Trophoblast cell (in vitro differentiated cells and primary cell): ENCODE results near the gene PNPLA5.

Source experiments
- DNase-seq, 2 donors: peaks; one replicate each; pipeline ENCODE4 v3.0.0-alpha.2; 2016
- H2AFZ ChIP-seq: 2 replicates; pipeline ENCODE4 v1.6.1; 2013; ENCODE audit warnings: low read length, moderate library complexity, mild to moderate bottlenecking; ENCODE audit not compliant: insufficient read depth, poor library complexity
- H2AK5ac ChIP-seq: 2 replicates; pipeline ENCODE4 v1.6.1; 2013; ENCODE audit warnings: mild to moderate bottlenecking, low read length
- H2BK120ac ChIP-seq: 2 replicates; pipeline ENCODE4 v1.6.1; 2013; ENCODE audit warnings: low read length, mild to moderate bottlenecking, moderate library complexity; ENCODE audit not compliant: insufficient read depth, poor library complexity
- H2BK12ac ChIP-seq: 2 replicates; pipeline ENCODE4 v1.6.1; 2013; ENCODE audit warnings: mild to moderate bottlenecking, low read length, moderate library complexity
- H2BK5ac ChIP-seq: 2 replicates; pipeline ENCODE4 v1.6.1; 2013; ENCODE audit warnings: low read length, low read depth, moderate library complexity, mild to moderate bottlenecking; ENCODE audit not compliant: poor library complexity
- H3K14ac ChIP-seq: 2 replicates; pipeline ENCODE4 v1.6.1; 2013; ENCODE audit warnings: mild to moderate bottlenecking, low read length
- H3K18ac ChIP-seq: 2 replicates; pipeline ENCODE4 v1.6.1; 2013; ENCODE audit warnings: mild to moderate bottlenecking, low read length
- H3K23ac ChIP-seq: 2 replicates; pipeline ENCODE4 v1.6.1; 2013; ENCODE audit warnings: low read length
- H3K27ac ChIP-seq: 2 replicates; pipeline ENCODE4 v1.5.1; 2013; ENCODE audit warnings: low read depth, mild to moderate bottlenecking, inconsistent platforms, low read length, moderate library complexity
- H3K27me3 ChIP-seq: 2 replicates; pipeline ENCODE4 v1.6.1; 2013; ENCODE audit warnings: inconsistent platforms, mild to moderate bottlenecking, low read length, moderate library complexity; ENCODE audit not compliant: insufficient read depth
- H3K36me3 ChIP-seq, 2 experiments: 1 replicate in 1 of 2; 2 replicates in 1 of 2; pipeline ENCODE4 v1.6.1; 2013; ENCODE audit warnings: low read length in 2 of 2, mild to moderate bottlenecking in 2 of 2, moderate library complexity in 1 of 2; ENCODE audit not compliant: insufficient read depth in 2 of 2, control insufficient read depth in 1 of 2
- H3K4ac ChIP-seq: 2 replicates; pipeline ENCODE4 v1.6.1; 2013; ENCODE audit warnings: low read depth, mild to moderate bottlenecking, low read length, moderate library complexity
- H3K4me1 ChIP-seq, 2 experiments: 1 replicate in 1 of 2; 2 replicates in 1 of 2; pipeline ENCODE4 v1.6.1; 2013; ENCODE audit warnings: low read length in 2 of 2, mild to moderate bottlenecking in 2 of 2, moderate library complexity in 1 of 2; ENCODE audit not compliant: insufficient read depth in 2 of 2, control insufficient read depth in 1 of 2
- H3K4me2 ChIP-seq: 2 replicates; pipeline ENCODE4 v1.6.1; 2013; ENCODE audit warnings: inconsistent platforms, mild to moderate bottlenecking, low read length, moderate library complexity
- H3K4me3 ChIP-seq: 2 replicates; pipeline ENCODE4 v1.5.1; 2013; ENCODE audit warnings: mild to moderate bottlenecking, low read depth, low read length, inconsistent platforms
- H3K79me1 ChIP-seq: one replicate; pipeline ENCODE4 v1.6.1; 2013; ENCODE audit warnings: low read length
- H3K79me2 ChIP-seq: 2 replicates; pipeline ENCODE4 v1.6.1; 2013; ENCODE audit warnings: low read length, mild to moderate bottlenecking; ENCODE audit not compliant: control insufficient read depth, insufficient read depth, poor library complexity
- H3K9ac ChIP-seq: 2 replicates; pipeline ENCODE4 v1.6.1; 2013; ENCODE audit warnings: mild to moderate bottlenecking, low read length
- H3K9me3 ChIP-seq: 2 replicates; pipeline ENCODE4 v1.6.1; 2013; ENCODE audit warnings: low read depth, mild to moderate bottlenecking, control low read depth, inconsistent platforms, low read length; ENCODE audit not compliant: insufficient read depth
- H4K12ac ChIP-seq: 2 replicates; pipeline ENCODE4 v1.6.1; 2013; ENCODE audit warnings: low read depth, mild to moderate bottlenecking, low read length, moderate library complexity
- H4K8ac ChIP-seq: 2 replicates; pipeline ENCODE4 v1.6.1; 2013; ENCODE audit warnings: low read depth, mild to moderate bottlenecking, low read length, moderate library complexity
- H4K91ac ChIP-seq: one replicate; pipeline ENCODE4 v1.6.1; 2013; ENCODE audit warnings: low read depth, mild to moderate bottlenecking, low read length, moderate library complexity
- WGBS: extraction: QIAGEN DNeasy Blood & Tissue Kit; methylation state at CpG from one replicate; pipeline ENCODE4 v1.1.7; 2013; ENCODE audit warnings: missing lambda C conversion rate; ENCODE audit not compliant: insufficient read length, insufficient coverage; ENCODE audit errors: extremely low coverage; 5-methylcytosine and 5-hydroxymethylcytosine counted together

The PNPLA5 gene

GRCh38 chr22:43883719-43884415 lies 7.9 kb downstream of the PNPLA5 start:
- Histone ChIP-seq H3K27me3 (no peaks in the 10 kb centered on the region), H2AK5ac (no peak overlapping the region), H4K91ac (no peak overlapping the region)

GRCh38 chr22:43883012-43883661 lies 8.7 kb downstream of the PNPLA5 start:
- H3K79me2 ChIP-seq: no peaks in the 10 kb centered on the region
- no peaks in the 10 kb centered on the region for H3K36me3 ChIP-seq
- no peak overlapping the region for H2AFZ ChIP-seq
- H3K9ac ChIP-seq: no peak overlapping the region
- H2AK5ac ChIP-seq: no peak overlapping the region
- no peak overlapping the region for H3K14ac ChIP-seq
- H3K4me2 ChIP-seq: no peak overlapping the region
- DNase-seq: peak; percentile 48 to 63
- H3K23ac ChIP-seq: no peak overlapping the region
- H3K18ac ChIP-seq: no peak overlapping the region
- no peak overlapping the region for H2BK5ac ChIP-seq
- no peak overlapping the region for H3K27ac ChIP-seq
- H3K79me1 ChIP-seq: no peaks in the 10 kb centered on the region
- no peak overlapping the region for H2BK12ac ChIP-seq
- H4K12ac ChIP-seq: no peak overlapping the region
- H3K4me3 ChIP-seq: no peak overlapping the region
- WGBS: no CpG with 5 or more reads among the region's 14 CpGs
- no peaks in the 10 kb centered on the region for H3K27me3 ChIP-seq
- H4K91ac ChIP-seq: no peak overlapping the region
- H3K9me3 ChIP-seq: no peaks in the 10 kb centered on the region
- no peaks in the 10 kb centered on the region for H3K4me1 ChIP-seq
- H4K8ac ChIP-seq: no peak overlapping the region
- H3K4ac ChIP-seq: no peak overlapping the region
- H2BK120ac ChIP-seq: no peak overlapping the region

More at GRCh38 chr22:43883719-43884415, 7.9 kb downstream of the PNPLA5 start:
- H3K9ac ChIP-seq: no peak overlapping the region
- H3K18ac ChIP-seq: no peak overlapping the region
- H3K9me3 ChIP-seq: no peaks in the 10 kb centered on the region
- no peak overlapping the region for H3K23ac ChIP-seq
- H2AFZ ChIP-seq: no peak overlapping the region
- WGBS: no CpG with 5 or more reads among the region's 17 CpGs
- H3K27ac ChIP-seq: no peak overlapping the region
- no peaks in the 10 kb centered on the region for H3K36me3 ChIP-seq
- no peak overlapping the region for H4K12ac ChIP-seq
- no peaks in the 10 kb centered on the region for H3K4me1 ChIP-seq
- no peaks in the 10 kb centered on the region for H3K79me1 ChIP-seq
- no peak overlapping the region for H2BK12ac ChIP-seq
- H2BK120ac ChIP-seq: no peak overlapping the region
- H3K4me3 ChIP-seq: no peak overlapping the region
- H3K14ac ChIP-seq: no peak overlapping the region
- H3K4me2 ChIP-seq: no peak overlapping the region
- H3K79me2 ChIP-seq: no peaks in the 10 kb centered on the region
- H2BK5ac ChIP-seq: no peak overlapping the region
- no peak for DNase-seq
- no peak overlapping the region for H4K8ac ChIP-seq
- H3K4ac ChIP-seq: no peak overlapping the region

- WGBS: no CpG with 5 or more reads among the region's 9 CpGs
- H3K36me3 ChIP-seq: no peaks in the 10 kb centered on the region
- no peak overlapping the region for H4K91ac ChIP-seq
- H2AFZ ChIP-seq: no peak overlapping the region
- H2BK120ac ChIP-seq: no peak overlapping the region
- no peaks in the 10 kb centered on the region for H3K9me3 ChIP-seq
- H3K4ac ChIP-seq: no peak overlapping the region
- no peak for DNase-seq
- H2BK5ac ChIP-seq: no peak overlapping the region
- no peak overlapping the region for H3K18ac ChIP-seq
- no peak overlapping the region for H4K8ac ChIP-seq
- no peak overlapping the region for H3K4me3 ChIP-seq
- no peak overlapping the region for H3K9ac ChIP-seq
- H3K4me1 ChIP-seq: no peaks in the 10 kb centered on the region
- no peaks in the 10 kb centered on the region for H3K79me1 ChIP-seq
- H3K79me2 ChIP-seq: no peaks in the 10 kb centered on the region
- no peak overlapping the region for H3K14ac ChIP-seq
- no peaks in the 10 kb centered on the region for H3K27me3 ChIP-seq
- H3K4me2 ChIP-seq: no peak overlapping the region
- no peak overlapping the region for H2AK5ac ChIP-seq
- H3K27ac ChIP-seq: no peak overlapping the region
- no peak overlapping the region for H4K12ac ChIP-seq
- H3K23ac ChIP-seq: no peak overlapping the region
- H2BK12ac ChIP-seq: no peak overlapping the region
Measured at GRCh38 chr22:43882122-43882767, 9.6 kb downstream of the PNPLA5 start.

- Histone ChIP-seq H3K4ac (no peak overlapping the region), H2BK5ac (no peak overlapping the region), H4K12ac (no peak overlapping the region), H3K36me3 (no peaks in the 10 kb centered on the region), H3K4me2 (no peak overlapping the region), H3K79me1 (no peaks in the 10 kb centered on the region), H3K4me1 (no peaks in the 10 kb centered on the region), H3K9me3 (no peaks in the 10 kb centered on the region), H4K91ac (no peak overlapping the region), H3K9ac (no peak overlapping the region), H2BK120ac (no peak overlapping the region), H3K18ac (no peak overlapping the region), H2AK5ac (no peak overlapping the region), H3K79me2 (no peaks in the 10 kb centered on the region), H3K4me3 (no peak overlapping the region), H3K27me3 (no peaks in the 10 kb centered on the region), H2BK12ac (no peak overlapping the region), H3K27ac (no peak overlapping the region), H4K8ac (no peak overlapping the region), H3K23ac (no peak overlapping the region), H2AFZ (no peak overlapping the region), H3K14ac (no peak overlapping the region)
- no peak for DNase-seq
- WGBS: no CpG with 5 or more reads among the region's 19 CpGs
Measured at GRCh38 chr22:43881091-43882061, 10.4 kb downstream of the PNPLA5 start.
